Frontal cortex (tissue), 4 donors: ENCODE data around the gene APBA2. TPM values are rescaled to one million over a fixed set of nuclear protein-coding genes. Genes with fewer than 3 reads are reported as not detected.

ENCODE experiments used
- DNase-seq, 2 donors: peaks; one replicate each; pipeline ENCODE4 v3.0.0; 2012; ENCODE audit warnings: low spot score in 2 of 2
- FAIRE-seq: peaks from 2 replicates; lab custom pipeline; 2012; peaks lifted over from hg19 to GRCh38; lab: Jason Lieb, UNC
- total RNA-seq: library from RNA; depleted of rRNA; stranded (reverse); fragments of >200 nt; gene quantifications from one replicate; pipeline ENCODE4 v1.2.3, GENCODE V29; 2014
- donor health status: control.
- donor health status: control.
- donor health status: control.

The APBA2 gene
- total RNA-seq, 1 donor from 2014 or later: 117 TPM

GRCh38 chr15:29120593-29121368, 235.0 kb downstream of the APBA2 start:
- FAIRE-seq: no peak
- DNase-seq: no peak

DNA sequence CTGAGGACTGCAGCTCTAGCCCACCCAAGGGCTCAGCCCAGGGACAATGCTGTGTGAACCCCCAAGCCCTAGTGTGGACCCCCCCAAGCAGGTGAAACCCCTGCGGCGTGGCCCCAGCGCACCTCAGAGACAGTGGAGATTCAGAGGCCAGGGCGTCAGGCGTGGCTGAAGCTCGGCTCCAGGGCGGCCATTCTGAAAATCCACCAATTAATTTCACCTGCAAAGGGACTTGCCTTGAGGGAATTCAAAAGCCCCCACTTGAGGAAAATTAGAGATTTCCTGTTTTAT, 235.5 kb downstream of the APBA2 start:
- FAIRE-seq: no peak
- no peak for DNase-seq

DNA sequence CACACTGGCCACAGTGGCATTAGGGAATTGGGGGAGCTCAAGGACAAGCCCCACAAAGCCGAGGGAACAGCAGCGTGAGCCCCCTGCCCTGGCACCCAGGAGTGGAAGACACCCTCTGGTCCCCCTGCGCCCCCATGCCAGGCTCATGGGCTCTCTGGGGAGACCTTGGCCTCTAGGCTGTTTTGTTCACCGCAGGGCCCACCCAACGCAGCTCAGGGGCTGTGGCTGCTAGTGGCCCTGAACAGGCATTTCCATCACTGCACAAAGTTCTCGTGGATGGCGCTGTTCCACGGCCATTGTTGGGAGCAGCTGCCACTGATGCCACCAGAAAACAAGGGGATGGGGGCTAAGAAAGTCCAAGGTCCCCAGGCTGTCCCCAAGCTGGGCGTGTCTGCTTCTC, 236.1 kb downstream of the APBA2 start:
- FAIRE-seq: no peak
- DNase-seq: no peak

DNA sequence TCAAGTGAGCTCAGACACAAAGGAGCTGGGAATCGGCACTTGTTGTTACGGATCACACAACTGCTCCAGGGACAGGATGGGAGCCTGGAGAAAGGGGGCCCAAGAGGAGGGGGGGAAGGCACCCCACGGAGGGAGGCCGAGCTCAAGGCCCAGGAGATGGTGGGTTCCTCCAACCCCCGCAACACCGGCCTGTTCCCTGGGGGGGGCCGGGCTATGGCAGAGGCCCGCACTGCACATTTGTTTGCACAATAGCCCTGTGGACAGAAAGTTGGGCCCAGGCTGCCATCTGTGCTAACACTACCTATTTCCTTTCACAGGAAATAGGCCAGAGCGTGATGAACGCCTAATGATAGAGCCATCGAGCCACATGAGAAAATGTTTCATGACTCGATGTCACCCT, 236.7 kb downstream of the APBA2 start:
- no peak for FAIRE-seq

DNA sequence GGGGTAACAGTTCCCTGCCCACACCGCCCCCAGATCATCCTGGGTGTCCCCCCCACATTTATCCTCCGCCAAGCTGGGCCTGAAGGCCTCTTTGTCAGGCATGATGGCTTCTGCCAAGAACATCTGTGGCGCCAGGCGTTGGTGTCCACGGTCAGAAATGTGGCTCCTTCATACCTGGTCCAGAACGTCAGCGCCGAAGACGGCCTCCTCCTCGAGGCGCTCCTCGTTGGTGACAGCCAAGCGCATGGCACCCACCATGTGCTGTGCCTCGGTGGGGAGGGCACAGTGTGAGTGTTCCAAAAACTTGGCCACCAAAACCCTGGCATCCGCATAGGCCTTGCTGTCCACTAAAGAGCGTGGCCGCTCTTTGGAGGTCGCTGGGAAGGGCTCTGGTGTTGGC, 237.4 kb downstream of the APBA2 start:
- no peak for FAIRE-seq
- DNase-seq: no peak

More for the DNA sequence above, 236.7 kb downstream of the APBA2 start:
- DNase-seq: no peak

DNA sequence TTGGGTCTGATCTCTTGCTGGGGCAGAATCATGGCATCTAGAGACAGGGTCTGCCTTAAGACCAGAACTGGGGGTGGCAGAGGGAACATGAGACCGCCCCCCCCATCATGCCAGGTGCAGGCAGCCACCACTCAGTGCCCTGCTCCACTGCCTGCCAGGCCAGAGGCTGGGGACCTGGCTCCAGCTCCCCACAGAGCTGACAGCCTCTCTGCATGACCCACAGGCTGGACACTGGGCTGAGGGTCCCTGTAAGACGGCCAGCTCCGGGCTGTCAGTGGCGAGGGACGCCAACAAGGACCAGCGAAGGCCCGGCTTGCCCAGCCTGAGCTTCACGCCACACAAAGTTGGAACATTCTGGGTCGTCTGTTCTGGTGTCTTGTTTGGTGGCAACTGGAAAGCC, 238.2 kb downstream of the APBA2 start:
- DNase-seq (no peak), FAIRE-seq (no peak)

GRCh38 chr15:29124581-29125381, 239.0 kb downstream of the APBA2 start:
- FAIRE-seq: no peak
- no peak for DNase-seq

- FAIRE-seq: no peak
- DNase-seq: no peak
These were observed 239.8 kb downstream of the APBA2 start for GRCh38 chr15:29125382-29126207.

- FAIRE-seq: no peak
- DNase-seq: no peak
These were observed 240.4 kb downstream of the APBA2 start for GRCh38 chr15:29126208-29126536.

GRCh38 chr15:29126821-29127461, 241.2 kb downstream of the APBA2 start:
- no peak for DNase-seq
- no peak for FAIRE-seq

DNA sequence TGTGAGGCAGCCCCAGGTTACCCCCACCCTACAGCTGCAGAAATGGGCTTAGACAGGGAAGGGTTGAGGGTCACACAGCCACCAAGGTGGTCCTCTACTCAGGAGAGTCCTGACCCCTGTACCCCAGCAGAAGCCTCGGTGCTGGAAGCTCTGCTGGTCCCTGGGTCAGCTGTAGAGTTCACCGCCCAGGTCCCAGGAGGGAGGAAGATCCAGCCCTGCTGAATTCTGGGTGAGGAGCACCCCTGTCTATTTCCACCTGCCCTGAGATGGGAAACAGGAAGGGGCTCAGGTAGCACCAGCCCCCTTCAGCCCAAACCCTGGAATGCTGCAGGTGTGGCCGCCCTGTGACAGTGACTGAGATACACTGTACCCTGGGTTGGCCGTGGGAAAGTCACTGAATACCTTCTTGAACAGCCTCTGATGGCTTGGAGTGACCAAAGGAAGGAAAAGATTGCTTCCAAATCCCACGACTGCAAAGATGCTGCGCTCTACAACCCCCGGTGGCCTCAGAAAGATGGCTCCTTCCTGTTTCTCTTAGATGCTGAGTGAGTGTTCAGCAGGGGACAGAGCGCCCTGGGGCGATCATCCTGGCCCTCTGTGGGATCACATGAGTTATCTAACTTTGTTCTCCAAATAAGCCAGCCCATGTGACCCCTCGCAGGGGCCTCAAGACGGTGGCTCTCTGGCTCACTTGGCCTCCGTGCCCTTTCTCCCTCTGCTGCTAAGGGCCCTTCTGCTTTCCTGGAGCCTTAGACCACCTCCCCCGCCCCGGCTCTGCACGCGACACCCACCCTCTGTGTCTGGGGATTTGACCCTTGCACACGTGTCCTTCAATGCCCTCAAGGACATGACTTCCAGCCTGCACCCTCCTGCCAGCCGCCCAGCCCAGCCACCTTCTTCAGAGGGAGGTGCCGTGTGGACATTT, 242.0 kb downstream of the APBA2 start:
- FAIRE-seq (no peak), DNase-seq (no peak)

DNA sequence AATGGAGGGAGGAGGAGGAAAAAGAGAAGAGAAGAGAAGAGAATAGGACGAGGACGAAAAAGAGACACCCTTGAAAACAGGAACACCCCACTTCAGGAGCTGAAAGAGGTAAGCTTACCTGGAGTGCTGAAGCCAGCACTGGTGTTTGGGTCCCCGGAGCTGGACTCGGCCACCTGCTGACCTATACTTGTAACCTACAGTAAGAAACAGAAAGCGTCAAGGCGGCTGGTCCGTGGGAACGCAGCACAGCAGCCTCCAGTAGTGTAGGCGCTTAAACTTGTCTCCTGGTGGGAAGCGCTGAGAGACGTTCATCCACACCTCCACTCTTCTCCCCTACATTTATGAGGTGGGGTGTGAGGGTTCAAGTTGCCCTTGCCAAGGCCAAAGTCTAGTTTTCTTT, 242.9 kb downstream of the APBA2 start:
- no peak for DNase-seq
- no peak for FAIRE-seq

- no peak for DNase-seq
- no peak for FAIRE-seq
These were observed 243.4 kb downstream of the APBA2 start for GRCh38 chr15:29129221-29129620.

DNA sequence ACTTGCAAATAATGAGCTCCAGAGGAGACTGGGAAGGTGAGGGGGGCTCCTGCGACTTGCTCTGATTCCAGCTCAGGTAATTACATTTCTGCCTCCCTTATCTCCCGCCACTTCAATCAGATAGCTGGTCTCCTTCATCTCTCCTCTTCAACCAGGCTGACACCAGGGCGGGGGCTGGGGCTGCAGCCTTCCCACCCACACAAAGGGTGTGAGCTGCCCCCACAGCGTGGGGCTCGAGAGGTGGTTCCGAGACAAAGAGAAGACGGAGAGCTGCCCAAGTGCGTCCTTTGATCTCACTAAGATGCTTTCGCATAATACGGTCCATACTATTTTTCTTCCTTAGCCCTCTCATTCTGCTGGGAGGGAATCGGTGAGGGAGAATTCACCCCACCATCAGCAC, 244.2 kb downstream of the APBA2 start:
- FAIRE-seq (no peak), DNase-seq (no peak)

DNA sequence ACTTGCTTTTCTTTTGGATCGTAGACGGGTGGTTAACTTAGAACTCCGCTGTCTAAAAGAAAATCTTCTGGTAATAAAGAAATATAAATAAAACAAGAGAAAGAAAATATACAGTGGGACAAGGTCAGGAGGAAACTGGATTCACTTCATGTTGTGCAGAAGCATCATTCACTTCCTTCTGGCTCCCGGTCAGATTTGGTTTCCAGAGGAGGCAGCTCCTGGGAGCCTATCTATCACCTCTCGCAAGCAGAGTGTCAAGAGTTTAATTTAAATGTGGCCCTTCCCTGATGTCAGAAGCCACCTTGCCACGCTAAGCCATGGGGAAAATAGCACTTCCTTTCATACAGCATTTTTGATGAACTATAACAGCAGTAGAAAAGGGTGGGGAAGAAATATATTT, 244.7 kb downstream of the APBA2 start:
- FAIRE-seq (no peak), DNase-seq (no peak)

DNA sequence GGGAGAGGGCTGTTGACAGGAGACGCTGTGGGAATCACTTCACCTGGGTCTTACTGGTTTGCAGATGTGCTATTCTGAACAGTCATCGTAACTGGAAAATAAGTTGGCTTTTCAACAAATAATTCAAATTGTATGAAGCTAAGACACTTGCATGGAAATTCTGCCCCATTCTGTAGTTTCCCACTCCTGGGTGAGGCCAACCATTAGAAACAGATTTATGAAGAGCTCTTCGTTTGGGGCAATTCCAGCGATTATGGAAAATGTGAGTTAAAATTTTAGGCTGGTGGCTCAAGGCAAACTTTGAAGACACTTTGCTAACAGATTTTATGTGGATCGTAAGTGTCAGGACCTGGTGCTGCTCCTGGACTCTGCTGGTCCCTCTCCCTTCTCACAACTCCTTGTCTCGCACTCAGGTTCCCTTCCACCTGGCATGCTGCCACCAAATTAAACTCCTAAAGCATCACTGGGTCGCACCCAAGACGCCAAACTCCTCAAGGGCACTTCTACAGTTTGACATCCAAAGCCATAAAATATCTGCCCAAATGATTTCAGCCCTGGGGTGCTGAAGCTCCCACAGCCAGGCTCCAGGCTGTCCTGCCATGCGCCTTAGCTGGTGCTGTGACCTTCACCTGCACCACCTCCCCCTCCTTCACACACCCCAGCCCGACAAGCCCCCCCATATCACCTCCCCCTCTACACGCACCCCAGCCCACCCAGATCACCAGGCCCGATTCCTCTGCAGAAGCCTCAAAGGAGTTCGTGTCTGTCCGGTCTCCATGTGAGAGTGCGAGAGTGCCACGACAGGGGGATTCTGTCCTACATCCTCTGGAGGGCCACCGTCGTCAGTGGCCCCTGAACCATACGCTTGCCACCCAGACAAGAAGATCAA, 245.4 kb downstream of the APBA2 start:
- DNase-seq (no peak), FAIRE-seq (no peak)

GRCh38 chr15:29131840-29132420, 246.2 kb downstream of the APBA2 start:
- DNase-seq (no peak), FAIRE-seq (no peak)

GRCh38 chr15:29132735-29133181, 247.0 kb downstream of the APBA2 start:
- no peak for FAIRE-seq

More at GRCh38 chr15:29132735-29133181, 247.0 kb downstream of the APBA2 start:
- DNase-seq: no peak
